Measurements from ENCODE around the gene CNTNAP2. TPM values are rescaled to one million over a fixed set of nuclear protein-coding genes. Genes with fewer than 3 reads are reported as not detected.

Gene CNTNAP2
- total and polyA plus RNA-seq, 2 experiments from 2014 or later: not detected

- Histone ChIP-seq H3K36me3 (ENCODE audit: low read depth) (no peaks in the 10 kb centered on the region), H4K20me1 (ENCODE audit: insufficient read depth) (no peaks in the 10 kb centered on the region), H2AFZ (no peak overlapping the region), H3F3A (ENCODE audit: insufficient read depth) (no peaks in the 10 kb centered on the region), H3K9ac (no peak overlapping the region), H3K9me2 (ENCODE audit: insufficient read depth) (no peaks in the 10 kb centered on the region), H3K4me1 (ENCODE audit: insufficient read depth) (no peaks in the 10 kb centered on the region), H3K27me3 (replicated peaks; ENCODE audit: insufficient read depth) (no peaks in the 10 kb centered on the region), H3K27ac (no peak overlapping the region), H3K4me2 (ENCODE audit: unreplicated experiment) (no peak overlapping the region), H3K4me3 (no peak overlapping the region), H3K9me3 (ENCODE audit: low read depth) (no peaks in the 10 kb centered on the region), H3K79me2 (ENCODE audit: insufficient read depth) (no peaks in the 10 kb centered on the region)
- no peak for TF ChIP-seq EZH2 (IDR thresholded peaks at IDR 0.05; ENCODE audit: insufficient read depth, poor library complexity, severe bottlenecking)
- no peak for TF ChIP-seq EZH2phosphoT487 (IDR thresholded peaks at IDR 0.05; ENCODE audit: insufficient read depth, low read depth)
- DNase-seq: no peak
- in situ Hi-C loops (cut with MboI): no loop called here
- WGBS, 2 experiments (ENCODE audit: low coverage in 1 of 2, low lambda C conversion rate in 2 of 2, missing lambda C conversion rate in 2 of 2): 31 to 36% methylated on average over 4 of the region's 4 CpGs
These were observed 1246.5 kb downstream of the CNTNAP2 start for GRCh38 chr7:147363101-147363500.

DNA sequence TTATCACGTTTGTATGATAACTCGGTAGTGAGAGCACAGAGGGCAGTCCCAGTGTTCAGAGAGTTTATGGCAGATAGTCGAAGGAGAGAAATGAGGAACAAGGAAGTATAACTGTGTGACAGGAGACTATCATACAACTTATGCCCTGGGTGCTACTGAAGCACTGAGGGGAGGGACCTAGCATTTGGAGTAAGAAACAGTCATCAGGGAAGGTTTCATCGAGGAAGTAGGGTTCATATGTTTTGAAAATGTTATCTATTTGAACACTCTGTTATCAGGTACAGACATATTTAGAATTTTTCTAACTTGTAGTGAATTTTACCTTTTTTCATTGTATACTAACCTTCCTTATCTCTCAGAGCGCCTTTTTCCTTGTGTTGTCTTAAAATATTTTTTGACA is 1259.6 kb downstream of the CNTNAP2 start:
- H3F3A ChIP-seq (ENCODE audit: insufficient read depth): no peaks in the 10 kb centered on the region
- DNase-seq: no peak
- H3K27ac ChIP-seq: no peak overlapping the region
- TF ChIP-seq EZH2phosphoT487 (IDR thresholded peaks at IDR 0.05; ENCODE audit: insufficient read depth, low read depth) (no peak), EZH2 (IDR thresholded peaks at IDR 0.05; ENCODE audit: insufficient read depth, poor library complexity, severe bottlenecking) (no peak)
- 17 to 18% methylated on average over 5 of the region's 5 CpGs for WGBS, 2 experiments (ENCODE audit: low coverage in 1 of 2, low lambda C conversion rate in 2 of 2, missing lambda C conversion rate in 2 of 2)
- H2AFZ ChIP-seq: no peak overlapping the region
- no peaks in the 10 kb centered on the region for H3K9me2 ChIP-seq (ENCODE audit: insufficient read depth)
- no peak overlapping the region for H3K9ac ChIP-seq
- no peaks in the 10 kb centered on the region for H3K79me2 ChIP-seq (ENCODE audit: insufficient read depth)
- H3K4me3 ChIP-seq: no peak overlapping the region
- H3K4me1 ChIP-seq (ENCODE audit: insufficient read depth): no peaks in the 10 kb centered on the region
- in situ Hi-C loops (cut with MboI): no loop called here
- no peaks in the 10 kb centered on the region for H3K27me3 ChIP-seq (replicated peaks; ENCODE audit: insufficient read depth)
- H3K36me3 ChIP-seq (ENCODE audit: low read depth): no peaks in the 10 kb centered on the region
- H3K4me2 ChIP-seq (ENCODE audit: unreplicated experiment): no peak overlapping the region
- no peaks in the 10 kb centered on the region for H4K20me1 ChIP-seq (ENCODE audit: insufficient read depth)
- no peaks in the 10 kb centered on the region for H3K9me3 ChIP-seq (ENCODE audit: low read depth)

- no peaks in the 10 kb centered on the region for H3K9me3 ChIP-seq (ENCODE audit: low read depth)
- H3K9ac ChIP-seq: no peak overlapping the region
- WGBS, 2 experiments (ENCODE audit: low coverage in 1 of 2, low lambda C conversion rate in 2 of 2, missing lambda C conversion rate in 2 of 2): 15 to 16% methylated on average over 5 of the region's 5 CpGs
- H3K4me2 ChIP-seq (ENCODE audit: unreplicated experiment): no peak overlapping the region
- no peak for TF ChIP-seq EZH2 (IDR thresholded peaks at IDR 0.05; ENCODE audit: insufficient read depth, poor library complexity, severe bottlenecking)
- TF ChIP-seq EZH2phosphoT487 (IDR thresholded peaks at IDR 0.05; ENCODE audit: insufficient read depth, low read depth): no peak
- no peaks in the 10 kb centered on the region for H3K4me1 ChIP-seq (ENCODE audit: insufficient read depth)
- DNase-seq: no peak
- H3K36me3 ChIP-seq (ENCODE audit: low read depth): no peaks in the 10 kb centered on the region
- no peak overlapping the region for H3K4me3 ChIP-seq
- H3F3A ChIP-seq (ENCODE audit: insufficient read depth): no peaks in the 10 kb centered on the region
- no peaks in the 10 kb centered on the region for H3K9me2 ChIP-seq (ENCODE audit: insufficient read depth)
- no peaks in the 10 kb centered on the region for H3K27me3 ChIP-seq (replicated peaks; ENCODE audit: insufficient read depth)
- no peak overlapping the region for H2AFZ ChIP-seq
- no peaks in the 10 kb centered on the region for H4K20me1 ChIP-seq (ENCODE audit: insufficient read depth)
- in situ Hi-C loops (cut with MboI): no loop called here
- H3K27ac ChIP-seq: no peak overlapping the region
- H3K79me2 ChIP-seq (ENCODE audit: insufficient read depth): no peaks in the 10 kb centered on the region
These were observed 1264.3 kb downstream of the CNTNAP2 start for GRCh38 chr7:147380926-147381325.

DNA sequence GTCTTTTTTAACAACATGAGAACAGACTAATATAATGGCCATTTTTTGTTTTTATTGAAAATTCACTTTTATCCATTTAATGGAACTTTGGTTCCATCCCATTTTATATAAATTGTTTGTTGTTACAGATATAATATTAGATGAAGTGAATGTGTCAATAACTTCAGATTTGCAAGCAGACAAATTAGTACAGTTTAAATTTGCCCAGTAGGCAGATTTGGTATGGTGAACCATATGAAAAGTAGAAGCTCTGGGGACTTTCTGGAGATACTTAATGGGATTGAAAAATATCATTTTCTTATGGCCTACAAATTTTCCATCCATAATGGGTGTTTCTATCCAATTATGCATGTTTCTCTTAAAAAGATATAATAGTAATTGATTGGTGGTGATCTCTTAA is 1277.7 kb downstream of the CNTNAP2 start:
- no peaks in the 10 kb centered on the region for H4K20me1 ChIP-seq (ENCODE audit: insufficient read depth)
- H3K4me3 ChIP-seq: no peak overlapping the region
- no peaks in the 10 kb centered on the region for H3K36me3 ChIP-seq (ENCODE audit: low read depth)
- no peak overlapping the region for H3K27ac ChIP-seq
- TF ChIP-seq EZH2 (IDR thresholded peaks at IDR 0.05; ENCODE audit: insufficient read depth, poor library complexity, severe bottlenecking) (no peak), EZH2phosphoT487 (IDR thresholded peaks at IDR 0.05; ENCODE audit: insufficient read depth, low read depth) (no peak)
- no peaks in the 10 kb centered on the region for H3K9me3 ChIP-seq (ENCODE audit: low read depth)
- no peak for DNase-seq
- H3K4me1 ChIP-seq (ENCODE audit: insufficient read depth): no peaks in the 10 kb centered on the region
- no peak overlapping the region for H3K9ac ChIP-seq
- in situ Hi-C loops (cut with MboI): no loop called here
- H3K79me2 ChIP-seq (ENCODE audit: insufficient read depth): no peaks in the 10 kb centered on the region
- no peak overlapping the region for H3K4me2 ChIP-seq (ENCODE audit: unreplicated experiment)
- no peaks in the 10 kb centered on the region for H3K9me2 ChIP-seq (ENCODE audit: insufficient read depth)
- no peaks in the 10 kb centered on the region for H3K27me3 ChIP-seq (replicated peaks; ENCODE audit: insufficient read depth)
- no peak overlapping the region for H2AFZ ChIP-seq
- no peaks in the 10 kb centered on the region for H3F3A ChIP-seq (ENCODE audit: insufficient read depth)

- in situ Hi-C loops (cut with MboI): no loop called here
- Histone ChIP-seq H3K9me2 (ENCODE audit: insufficient read depth) (no peaks in the 10 kb centered on the region), H4K20me1 (ENCODE audit: insufficient read depth) (no peaks in the 10 kb centered on the region), H3K4me2 (ENCODE audit: unreplicated experiment) (peak overlapping the region; percentile 9), H3K79me2 (ENCODE audit: insufficient read depth) (no peaks in the 10 kb centered on the region), H3K4me1 (ENCODE audit: insufficient read depth) (no peaks in the 10 kb centered on the region), H2AFZ (peak overlapping the region; percentile 47; the same call in 1 of the 2 replicates), H3K27me3 (replicated peaks; ENCODE audit: insufficient read depth) (no peaks in the 10 kb centered on the region), H3K36me3 (ENCODE audit: low read depth) (no peaks in the 10 kb centered on the region), H3K4me3 (peak overlapping the region; percentile 39), H3K9ac (no peak overlapping the region), H3K9me3 (ENCODE audit: low read depth) (no peaks in the 10 kb centered on the region), H3K27ac (peak overlapping the region; percentile 55), H3F3A (ENCODE audit: insufficient read depth) (no peaks in the 10 kb centered on the region)
- WGBS, 2 experiments (ENCODE audit: low coverage in 1 of 2, low lambda C conversion rate in 2 of 2, missing lambda C conversion rate in 2 of 2): 0 to 1% methylated on average over 3 of the region's 3 CpGs
- TF ChIP-seq EZH2 (IDR thresholded peaks at IDR 0.05; ENCODE audit: insufficient read depth, poor library complexity, severe bottlenecking): no peak
- no peak for TF ChIP-seq EZH2phosphoT487 (IDR thresholded peaks at IDR 0.05; ENCODE audit: insufficient read depth, low read depth)
- DNase-seq: peak; percentile 61
These were observed 1283.7 kb downstream of the CNTNAP2 start for GRCh38 chr7:147400221-147400689.

Measured in GM23248 (cell line).